Measurements from ENCODE around the gene OR11H7. TPM values are rescaled to one million over a fixed set of nuclear protein-coding genes. Genes with fewer than 3 reads are reported as not detected.
"Not testable (repeated sequence)": the region's sequence is repeated elsewhere in the genome, so short reads cannot be mapped to it uniquely, and the experiment has no call there.

OR11H7 gene
- total RNA-seq: not detected

DNA sequence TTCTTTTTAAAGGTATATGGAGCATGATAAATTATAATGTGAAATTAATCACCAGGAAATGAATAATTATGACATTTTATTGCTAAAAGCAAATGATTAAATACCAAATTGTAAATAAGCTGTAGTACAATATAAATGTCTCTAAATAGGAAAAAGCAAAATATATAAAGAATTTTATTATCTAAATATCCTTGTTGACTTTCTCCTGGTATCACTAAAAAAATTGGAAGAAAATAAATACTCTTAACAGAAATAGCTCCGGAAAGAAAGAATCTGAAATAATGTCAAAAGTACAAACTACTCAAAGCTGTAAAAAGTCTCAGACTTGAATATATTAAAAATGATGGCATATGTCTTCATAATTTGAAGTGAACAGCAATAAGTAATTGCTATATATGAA, at the start of gene OR11H7:
Gene OR11H7, plus strand, starts transcription at position 301 of the 400 bp plus-strand sequence.
- no peaks in the 10 kb centered on the region for H3K27me3 Mint-ChIP-seq (ENCODE audit: low read depth)
- H3K4me1 Mint-ChIP-seq (ENCODE audit: low read depth): no peaks in the 10 kb centered on the region
- peaks cover 7 to 9% of the 10 kb centered on the region in 2 donors for H3K9me3 Mint-ChIP-seq
- ATAC-seq (replicated peaks in 1 of 2): no peak
- no peak within 1 kb of the TSS for H3K27ac Mint-ChIP-seq
- no peak within 1 kb of the TSS for H3K4me3 Mint-ChIP-seq
- peaks cover 0 to 4% of the 10 kb centered on the region in 2 donors for H3K36me3 Mint-ChIP-seq (ENCODE audit: insufficient read depth in 2 of 2)
- no peak for DNase-seq

DNA sequence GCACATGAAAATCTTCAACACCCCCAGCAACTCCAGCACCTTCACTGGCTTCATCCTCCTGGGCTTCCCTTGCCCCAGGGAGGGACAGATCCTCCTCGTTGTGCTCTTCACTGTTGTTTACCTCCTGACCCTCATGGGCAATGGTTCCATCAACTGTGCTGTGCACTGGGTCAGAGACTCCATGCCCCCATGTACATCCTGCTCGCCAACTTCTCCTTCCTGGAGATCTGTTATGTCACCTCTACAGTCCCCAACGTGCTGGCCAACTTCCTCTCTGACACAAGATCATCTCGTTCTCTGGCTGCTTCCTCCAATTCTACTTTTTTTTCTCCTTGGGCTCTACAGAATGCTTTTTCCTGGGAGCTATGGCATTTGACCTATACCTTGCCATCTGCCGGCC, 49.6 kb upstream of the OR11H7 start:
- H3K4me1 Mint-ChIP-seq (ENCODE audit: low read depth): no peaks in the 10 kb centered on the region
- H3K4me3 Mint-ChIP-seq: no peak overlapping the region
- no peaks in the 10 kb centered on the region for H3K36me3 Mint-ChIP-seq (ENCODE audit: insufficient read depth in 2 of 2)
- no peak overlapping the region for H3K27ac Mint-ChIP-seq
- DNase-seq (no peak), ATAC-seq (replicated peaks in 1 of 2) (no peak)
- H3K9me3 Mint-ChIP-seq: peaks cover 0 to 2% of the 10 kb centered on the region in 2 donors
- H3K27me3 Mint-ChIP-seq (ENCODE audit: low read depth): no peaks in the 10 kb centered on the region

DNA sequence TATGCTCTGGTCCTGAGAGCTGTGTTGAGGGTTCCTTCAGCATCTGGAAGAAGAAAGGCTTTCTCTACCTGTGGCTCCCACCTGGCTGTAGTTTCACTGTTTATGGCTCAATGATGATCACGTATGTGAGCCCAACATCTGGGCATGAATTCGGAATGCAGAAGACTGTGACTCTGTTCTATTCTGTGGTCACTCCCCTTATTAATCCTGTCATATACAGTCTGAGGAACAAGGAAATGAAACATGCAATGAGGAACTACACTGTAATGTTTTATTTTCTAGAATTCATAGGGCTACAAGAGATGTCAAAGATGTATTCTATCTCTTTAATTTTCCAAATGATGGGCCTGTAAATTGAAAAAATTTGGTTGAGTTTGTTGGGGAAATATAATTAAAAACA, 48.9 kb upstream of the OR11H7 start:
- ATAC-seq (replicated peaks in 1 of 2): no peak
- peaks cover 0 to 2% of the 10 kb centered on the region in 2 donors for H3K9me3 Mint-ChIP-seq
- H3K27ac Mint-ChIP-seq: no peak overlapping the region

DNA sequence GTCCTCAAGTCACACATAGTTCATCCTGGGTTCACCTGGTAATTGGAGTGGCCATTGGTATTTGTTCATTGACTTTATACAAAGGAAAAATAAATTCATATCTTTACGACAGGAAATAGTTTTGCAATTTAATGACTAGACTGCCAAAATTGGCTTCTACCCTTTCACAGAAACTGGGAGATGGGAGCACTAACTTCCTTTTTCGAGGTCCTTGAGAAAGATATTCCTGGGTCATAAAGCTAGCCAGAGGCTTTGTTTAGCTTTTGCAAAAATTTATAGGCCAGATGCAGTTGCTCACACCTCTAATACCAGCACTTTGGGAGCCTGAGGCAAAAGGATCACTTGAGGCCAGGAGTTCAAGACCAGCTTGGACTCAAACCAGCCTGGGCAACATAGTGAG, 48.3 kb upstream of the OR11H7 start:
- no peaks in the 10 kb centered on the region for H3K36me3 Mint-ChIP-seq (ENCODE audit: insufficient read depth in 2 of 2)
- no peaks in the 10 kb centered on the region for H3K27me3 Mint-ChIP-seq (ENCODE audit: low read depth)
- ATAC-seq (replicated peaks in 1 of 2) (no peak), DNase-seq (no peak)
- no peak overlapping the region for H3K27ac Mint-ChIP-seq
- H3K4me3 Mint-ChIP-seq: no peak overlapping the region
- no peaks in the 10 kb centered on the region for H3K4me1 Mint-ChIP-seq (ENCODE audit: low read depth)
- peaks cover 0 to 2% of the 10 kb centered on the region in 2 donors for H3K9me3 Mint-ChIP-seq

More for the DNA sequence above, 48.9 kb upstream of the OR11H7 start:
- H3K36me3 Mint-ChIP-seq (ENCODE audit: insufficient read depth in 2 of 2): no peaks in the 10 kb centered on the region
- H3K4me1 Mint-ChIP-seq (ENCODE audit: low read depth): no peaks in the 10 kb centered on the region
- H3K27me3 Mint-ChIP-seq (ENCODE audit: low read depth): no peaks in the 10 kb centered on the region
- no peak for DNase-seq
- no peak overlapping the region for H3K4me3 Mint-ChIP-seq

DNA sequence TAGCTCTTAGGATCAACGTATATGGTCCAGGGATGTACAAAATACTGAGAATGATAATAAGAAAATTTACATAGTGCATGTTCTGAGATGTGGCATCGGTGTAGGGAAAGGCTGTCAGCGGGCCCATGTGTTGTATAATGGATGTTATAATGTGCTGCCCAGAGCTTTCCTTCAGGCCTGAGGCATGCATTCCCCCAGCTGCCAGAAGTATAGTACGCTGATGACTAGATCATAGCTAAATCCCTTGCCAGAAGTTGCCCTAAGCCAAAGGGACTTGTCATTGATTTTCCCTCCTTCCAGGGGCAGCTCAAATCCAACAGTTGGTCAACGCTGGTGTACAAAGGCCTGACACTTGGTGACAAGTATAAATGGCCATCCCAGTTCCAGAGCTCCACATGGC, 44.6 kb upstream of the OR11H7 start:
- peaks cover 2% of the 10 kb centered on the region in 2 donors for H3K9me3 Mint-ChIP-seq
- H3K36me3 Mint-ChIP-seq (ENCODE audit: insufficient read depth in 2 of 2): peaks cover 0 to 2% of the 10 kb centered on the region in 2 donors
- no peaks in the 10 kb centered on the region for H3K4me1 Mint-ChIP-seq (ENCODE audit: low read depth)
- H3K27me3 Mint-ChIP-seq (ENCODE audit: low read depth): peaks cover 7% of the 10 kb centered on the region
- no peak overlapping the region for H3K27ac Mint-ChIP-seq
- no peak overlapping the region for H3K4me3 Mint-ChIP-seq
- no peak for ATAC-seq (replicated peaks in 1 of 2)
- no peak for DNase-seq

DNA sequence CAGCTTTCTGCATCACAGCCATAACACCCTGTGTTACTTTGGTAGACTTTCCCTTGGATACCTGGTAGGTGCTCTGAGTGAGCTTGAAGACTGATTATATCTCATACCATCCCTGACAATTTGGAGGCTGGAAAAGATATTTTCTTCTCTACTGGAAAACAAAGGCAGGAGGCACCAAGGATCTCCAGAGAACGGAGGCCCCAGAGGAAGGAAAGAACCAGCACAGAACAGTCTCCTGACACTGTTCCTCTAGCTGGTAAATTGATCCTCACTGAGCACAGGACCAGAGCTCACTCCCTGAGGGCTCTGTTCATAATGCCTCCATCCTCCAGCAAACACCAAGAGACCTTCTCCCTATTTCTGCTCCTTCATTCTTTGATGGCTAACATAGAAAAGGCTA, 38.2 kb upstream of the OR11H7 start, which contains the start of gene OR11G2:
Gene OR11G2, plus strand, starts transcription at position 301 of the 400 bp plus-strand sequence. CDS start 6,542 bp downstream, outside the sequence.
- no peak within 1 kb of the TSS for H3K27ac Mint-ChIP-seq
- DNase-seq (no peak), ATAC-seq (replicated peaks in 1 of 2) (no peak)
- H3K36me3 Mint-ChIP-seq (ENCODE audit: insufficient read depth in 2 of 2): peaks cover 0 to 2% of the 10 kb centered on the region in 2 donors
- peaks cover 7% of the 10 kb centered on the region for H3K27me3 Mint-ChIP-seq (ENCODE audit: low read depth)
- no peak within 1 kb of the TSS for H3K4me3 Mint-ChIP-seq
- H3K4me1 Mint-ChIP-seq (ENCODE audit: low read depth): no peaks in the 10 kb centered on the region
- peaks cover 0 to 2% of the 10 kb centered on the region in 2 donors for H3K9me3 Mint-ChIP-seq

DNA sequence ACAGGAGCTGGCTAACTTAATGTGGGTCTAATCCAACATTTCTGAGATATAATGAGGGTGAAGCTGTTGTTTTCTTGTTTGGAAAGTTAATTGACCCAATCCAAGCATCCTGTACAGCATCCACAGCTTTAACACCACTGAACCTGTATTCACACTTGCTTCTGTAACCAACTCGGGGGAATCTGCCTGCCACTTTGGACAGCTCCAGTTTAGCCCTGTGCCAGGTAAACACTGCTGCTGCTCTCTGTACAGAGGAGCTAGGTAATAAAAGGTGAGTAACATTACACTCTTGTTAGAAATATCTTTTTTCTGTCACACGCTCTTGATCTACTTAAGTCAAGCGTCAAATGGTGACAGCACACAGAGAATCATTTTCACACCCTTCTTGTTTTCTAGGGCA, 37.4 kb upstream of the OR11H7 start:
- ATAC-seq (replicated peaks in 1 of 2) (no peak), DNase-seq (no peak)
- Mint-ChIP-seq H3K36me3 (ENCODE audit: insufficient read depth in 2 of 2) (peaks cover 0 to 2% of the 10 kb centered on the region in 2 donors), H3K4me3 (no peak overlapping the region), H3K4me1 (ENCODE audit: low read depth) (no peaks in the 10 kb centered on the region), H3K9me3 (peaks cover 0 to 2% of the 10 kb centered on the region in 2 donors), H3K27ac (no peak overlapping the region), H3K27me3 (ENCODE audit: low read depth) (peaks cover 5% of the 10 kb centered on the region)

DNA sequence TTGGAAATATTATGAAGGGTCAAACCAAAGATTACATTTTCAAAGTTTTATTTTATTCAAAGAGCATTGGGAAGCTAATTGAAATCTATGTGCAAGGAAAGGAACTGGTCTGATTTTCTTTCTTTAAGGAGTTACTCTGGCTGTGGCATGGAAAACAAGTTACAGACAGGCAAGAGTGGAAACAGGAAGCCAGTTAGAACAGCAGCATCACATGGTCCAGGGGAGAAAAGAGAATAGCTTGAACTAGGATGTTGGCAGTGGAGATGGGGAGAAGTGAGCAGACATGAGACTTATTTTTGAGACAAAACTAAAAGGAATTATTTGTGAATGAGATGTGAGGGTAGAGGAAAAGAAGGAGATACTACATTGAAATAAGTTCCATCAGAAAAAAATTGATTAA, 34.7 kb upstream of the OR11H7 start:
- Mint-ChIP-seq H3K9me3 (no peaks in the 10 kb centered on the region), H3K4me3 (no peak overlapping the region), H3K27ac (no peak overlapping the region), H3K27me3 (ENCODE audit: low read depth) (peaks cover 7% of the 10 kb centered on the region), H3K4me1 (ENCODE audit: low read depth) (no peaks in the 10 kb centered on the region), H3K36me3 (ENCODE audit: insufficient read depth in 2 of 2) (no peaks in the 10 kb centered on the region)
- ATAC-seq (replicated peaks in 1 of 2): no peak
- DNase-seq: no peak

DNA sequence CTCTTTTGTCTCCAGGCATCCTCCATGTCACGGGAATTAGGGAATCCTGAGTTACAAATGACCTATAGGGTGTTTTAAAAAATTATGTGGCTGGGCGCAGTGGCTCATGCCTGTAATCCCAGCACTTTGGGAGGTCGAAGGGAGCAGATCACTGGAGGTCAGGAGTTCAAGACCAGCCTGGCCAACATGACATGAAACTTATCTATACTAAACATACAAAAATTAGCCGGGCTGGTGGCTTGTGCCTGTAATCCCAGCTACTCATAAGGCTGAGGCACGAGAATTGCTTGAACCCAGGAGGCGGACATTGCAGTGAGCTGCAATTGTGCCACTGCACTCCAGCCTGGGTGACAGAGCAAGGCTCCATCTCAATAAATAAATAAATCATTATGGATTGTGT, 33.6 kb upstream of the OR11H7 start:
- not testable (repeated sequence) for H3K27me3 Mint-ChIP-seq (ENCODE audit: low read depth); H3K4me3 Mint-ChIP-seq; ATAC-seq (replicated peaks in 1 of 2); H3K4me1 Mint-ChIP-seq (ENCODE audit: low read depth); H3K9me3 Mint-ChIP-seq; H3K27ac Mint-ChIP-seq; H3K36me3 Mint-ChIP-seq (ENCODE audit: insufficient read depth in 2 of 2); DNase-seq

DNA sequence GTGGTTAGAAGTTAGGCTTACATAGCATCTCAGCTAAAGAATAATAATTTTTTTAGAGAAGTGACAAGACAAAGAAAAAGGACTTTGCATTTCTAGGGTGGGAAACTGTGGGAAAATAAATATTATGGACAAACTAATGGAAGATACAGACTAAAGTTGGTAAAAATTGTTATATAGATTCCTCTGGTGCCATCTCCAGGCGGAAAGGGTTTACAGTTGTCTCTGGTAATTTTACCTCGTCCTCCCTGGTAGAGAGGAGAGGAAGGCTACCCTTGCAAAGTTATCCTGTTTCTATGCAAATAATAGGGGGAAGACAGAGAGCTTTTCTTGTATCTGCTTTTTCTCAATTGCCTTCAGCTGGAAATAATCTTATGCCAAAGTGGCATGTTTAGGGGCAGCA, 32.9 kb upstream of the OR11H7 start:
- H3K4me3 Mint-ChIP-seq: no peak overlapping the region
- ATAC-seq (replicated peaks in 1 of 2): no peak

DNA sequence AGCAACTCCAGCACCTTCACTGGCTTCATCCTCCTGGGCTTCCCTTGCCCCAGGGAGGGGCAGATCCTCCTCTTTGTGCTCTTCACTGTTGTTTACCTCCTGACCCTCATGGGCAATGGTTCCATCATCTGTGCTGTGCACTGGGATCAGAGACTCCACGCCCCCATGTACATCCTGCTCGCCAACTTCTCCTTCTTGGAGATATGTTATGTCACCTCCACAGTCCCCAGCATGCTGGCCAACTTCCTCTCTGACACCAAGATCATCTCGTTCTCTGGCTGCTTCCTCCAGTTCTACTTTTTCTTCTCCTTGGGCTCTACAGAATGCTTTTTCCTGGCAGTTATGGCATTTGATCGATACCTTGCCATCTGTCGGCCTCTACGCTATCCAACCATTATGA, 31.3 kb upstream of the OR11H7 start:
- Mint-ChIP-seq H3K27me3 (ENCODE audit: low read depth) (peaks cover 7% of the 10 kb centered on the region), H3K4me1 (ENCODE audit: low read depth) (no peaks in the 10 kb centered on the region), H3K27ac (no peak overlapping the region), H3K9me3 (no peaks in the 10 kb centered on the region), H3K36me3 (ENCODE audit: insufficient read depth in 2 of 2) (no peaks in the 10 kb centered on the region), H3K4me3 (no peak overlapping the region)
- no peak for DNase-seq
- ATAC-seq (replicated peaks in 1 of 2): no peak

More for the DNA sequence above, 32.9 kb upstream of the OR11H7 start:
- H3K4me1 Mint-ChIP-seq (ENCODE audit: low read depth): no peaks in the 10 kb centered on the region
- no peak for DNase-seq
- H3K36me3 Mint-ChIP-seq (ENCODE audit: insufficient read depth in 2 of 2): no peaks in the 10 kb centered on the region
- H3K27me3 Mint-ChIP-seq (ENCODE audit: low read depth): peaks cover 7% of the 10 kb centered on the region
- no peaks in the 10 kb centered on the region for H3K9me3 Mint-ChIP-seq
- H3K27ac Mint-ChIP-seq: no peak overlapping the region

DNA sequence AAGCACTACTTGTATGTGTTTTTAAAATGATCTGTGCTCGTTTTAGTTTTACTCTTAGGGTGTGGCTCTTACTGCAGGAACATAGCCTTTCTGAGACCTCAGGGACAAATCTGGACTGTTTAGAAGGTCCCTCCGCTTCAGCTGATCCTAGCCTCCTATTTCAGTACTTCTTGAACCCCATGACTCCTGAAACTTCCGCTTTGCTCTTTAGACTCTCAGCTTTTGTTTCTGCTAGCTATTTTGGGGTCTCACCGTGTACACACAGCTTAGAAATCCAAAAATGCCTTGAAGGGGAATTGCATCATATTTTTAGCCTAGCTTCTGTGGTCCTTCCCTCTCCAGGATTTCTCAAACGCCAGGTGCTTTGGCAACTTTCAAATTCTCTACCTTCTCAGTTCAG, 29.8 kb upstream of the OR11H7 start:
- H3K4me1 Mint-ChIP-seq (ENCODE audit: low read depth): no peaks in the 10 kb centered on the region
- no peaks in the 10 kb centered on the region for H3K36me3 Mint-ChIP-seq (ENCODE audit: insufficient read depth in 2 of 2)
- no peak overlapping the region for H3K27ac Mint-ChIP-seq
- H3K9me3 Mint-ChIP-seq: no peaks in the 10 kb centered on the region
- H3K27me3 Mint-ChIP-seq (ENCODE audit: low read depth): peaks cover 7% of the 10 kb centered on the region
- DNase-seq (no peak), ATAC-seq (replicated peaks in 1 of 2) (no peak)
- H3K4me3 Mint-ChIP-seq: no peak overlapping the region

DNA sequence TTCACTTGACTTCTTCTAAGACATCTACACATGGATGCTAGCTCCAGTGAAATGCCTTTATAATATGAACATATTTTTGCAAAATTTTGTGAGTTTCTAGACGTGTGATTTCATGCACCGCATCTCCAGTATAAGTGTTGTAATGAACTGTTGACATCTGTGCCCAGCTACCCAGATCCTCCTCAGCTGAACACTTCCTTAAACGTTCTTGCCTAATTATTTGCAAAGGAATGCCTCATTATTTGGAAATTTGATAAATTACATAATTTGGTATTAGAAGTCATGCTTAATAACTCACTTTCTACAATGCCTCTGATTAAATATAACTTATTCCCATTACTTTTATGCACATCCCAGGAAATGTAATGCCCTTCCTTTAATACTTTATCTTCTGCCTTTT, 24.1 kb upstream of the OR11H7 start:
- H3K27me3 Mint-ChIP-seq (ENCODE audit: low read depth): no peaks in the 10 kb centered on the region
- H3K9me3 Mint-ChIP-seq: no peaks in the 10 kb centered on the region
- H3K4me3 Mint-ChIP-seq: no peak overlapping the region
- no peaks in the 10 kb centered on the region for H3K4me1 Mint-ChIP-seq (ENCODE audit: low read depth)
- no peak overlapping the region for H3K27ac Mint-ChIP-seq
- no peak for ATAC-seq (replicated peaks in 1 of 2)
- no peak for DNase-seq
- H3K36me3 Mint-ChIP-seq (ENCODE audit: insufficient read depth in 2 of 2): no peaks in the 10 kb centered on the region

DNA sequence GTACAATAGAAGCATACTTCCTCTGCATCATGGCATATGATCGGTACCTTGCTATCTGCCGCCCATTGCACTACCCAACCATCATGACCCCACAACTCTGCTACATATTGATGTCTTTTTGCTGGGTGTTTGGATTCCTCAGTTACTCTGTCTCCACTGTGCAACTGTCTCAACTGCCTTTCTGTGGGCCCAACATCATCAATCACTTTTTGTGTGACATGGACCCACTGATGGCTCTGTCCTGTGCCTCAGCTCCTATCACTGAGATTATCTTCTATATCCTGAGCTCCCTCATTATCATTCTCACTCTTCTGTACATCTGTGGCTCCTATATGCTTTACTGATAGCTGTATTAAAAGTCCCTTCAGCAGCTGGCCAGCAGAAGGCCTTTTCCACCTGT, 19.2 kb upstream of the OR11H7 start:
- DNase-seq: no peak
- no peak for ATAC-seq (replicated peaks in 1 of 2)
- Mint-ChIP-seq H3K27ac (no peak overlapping the region), H3K27me3 (ENCODE audit: low read depth) (no peaks in the 10 kb centered on the region), H3K36me3 (ENCODE audit: insufficient read depth in 2 of 2) (no peaks in the 10 kb centered on the region), H3K9me3 (no peaks in the 10 kb centered on the region), H3K4me1 (ENCODE audit: low read depth) (no peaks in the 10 kb centered on the region), H3K4me3 (no peak overlapping the region)
